T follicular helper cell (primary cell): ENCODE results near the gene NOS1AP.
"Not testable (repeated sequence)": the region's sequence is repeated elsewhere in the genome, so short reads cannot be mapped to it uniquely, and the experiment has no call there.

Source experiments
- DNase-seq: peaks from one replicate; pipeline ENCODE4 v3.0.0-alpha.2; 2020; ENCODE audit warnings: low read depth

Gene NOS1AP

DNA sequence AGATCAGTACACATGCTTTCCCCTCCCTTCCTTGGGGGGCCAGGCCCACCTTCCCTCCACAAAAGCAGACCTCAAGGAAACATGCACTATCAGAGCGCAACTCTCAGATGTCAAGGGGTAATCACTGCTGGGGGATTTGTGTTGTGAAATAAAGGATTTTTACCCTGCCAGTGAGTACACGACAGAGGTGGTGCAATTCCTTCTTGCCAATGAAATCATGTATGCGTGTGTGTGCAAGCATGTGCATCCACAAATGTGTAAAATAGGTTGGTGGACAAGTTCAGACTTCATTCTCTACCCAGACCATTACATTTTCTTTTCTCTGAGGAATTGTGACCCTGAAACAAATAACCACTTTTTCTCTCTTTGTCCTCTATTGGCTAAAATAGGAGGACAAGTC lies 9.8 kb upstream of the NOS1AP start:
- DNase-seq, result no peak

DNA sequence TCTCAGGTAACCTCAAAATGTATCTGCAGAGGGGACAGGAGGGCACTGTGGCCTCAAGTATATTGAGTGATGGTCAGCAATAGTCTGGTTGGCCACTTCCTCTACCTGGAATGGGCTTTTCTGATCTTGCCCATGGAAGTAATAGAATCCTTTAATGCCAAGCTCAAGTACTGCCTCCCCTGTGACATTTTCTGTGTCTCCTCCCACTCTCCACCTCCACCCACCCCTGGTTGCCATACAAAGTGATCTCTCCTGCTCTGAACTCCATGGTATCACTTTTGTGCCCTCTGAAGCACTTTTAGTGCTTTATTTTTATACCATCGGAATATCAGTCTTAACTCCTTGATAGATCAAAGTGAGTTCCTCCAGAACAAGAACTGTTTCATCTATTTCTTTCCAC lies 9.2 kb upstream of the NOS1AP start:
- DNase-seq, result no peak

DNA sequence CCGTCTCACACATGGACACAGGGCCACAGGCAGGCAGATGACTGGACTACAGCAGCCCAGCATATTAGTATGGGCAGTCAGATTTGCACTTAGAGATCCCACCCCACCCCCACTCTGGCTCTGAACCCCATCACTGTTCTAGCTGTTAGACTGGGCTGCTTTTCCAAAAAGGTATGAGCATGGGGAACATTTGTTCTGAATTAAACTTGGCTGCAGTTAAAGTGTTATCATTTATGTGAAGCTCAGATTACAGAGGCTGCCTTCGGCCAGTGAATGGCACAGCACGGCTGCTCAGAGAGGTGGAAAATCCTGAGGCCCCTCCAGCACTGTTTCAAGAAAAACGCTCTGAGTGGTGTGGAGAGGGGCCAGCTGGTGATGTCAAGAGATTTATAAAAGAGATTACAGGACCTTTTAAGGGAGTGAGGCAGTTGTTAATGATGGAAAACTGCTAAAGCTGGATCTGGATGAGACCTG lies 6.9 kb upstream of the NOS1AP start:
- no peak for DNase-seq

DNA sequence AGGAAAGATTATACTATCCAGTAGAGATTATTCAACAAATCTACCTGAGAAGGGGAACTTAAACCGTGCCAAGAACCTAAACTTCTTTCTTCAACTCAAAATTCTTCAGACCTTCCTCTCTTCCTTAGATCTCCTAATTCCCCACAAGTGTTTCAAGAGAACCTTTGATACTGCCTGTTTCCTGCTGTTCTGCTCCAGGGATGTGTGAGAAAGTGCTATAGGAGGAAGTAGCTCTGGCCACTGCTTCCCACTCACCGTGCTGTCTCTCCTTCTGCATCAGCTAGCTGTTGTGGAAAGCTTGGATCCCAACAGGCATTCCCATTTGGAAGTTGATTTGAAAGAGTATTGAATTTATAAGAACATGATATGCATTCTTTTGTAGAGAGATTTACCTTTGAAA lies 4.5 kb upstream of the NOS1AP start:
- no peak for DNase-seq

DNA sequence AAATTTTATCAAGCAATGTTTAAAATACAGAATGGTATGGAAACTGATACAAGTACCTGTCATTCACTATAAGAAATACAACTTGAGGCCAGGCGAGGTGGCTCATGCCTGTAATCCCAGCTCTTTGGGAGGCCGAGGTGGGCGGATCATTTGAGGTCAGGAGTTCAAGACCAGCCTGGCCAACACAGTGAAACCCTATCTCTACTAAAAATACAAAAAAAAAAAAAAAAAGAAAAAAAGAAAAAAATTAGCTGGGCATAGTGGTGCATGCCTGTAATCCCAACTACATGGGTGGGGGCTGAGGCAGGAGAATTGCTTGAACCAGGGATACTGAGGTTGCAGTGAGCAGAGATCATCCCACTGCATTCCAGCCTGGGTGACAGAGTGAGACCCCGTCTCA lies 2.7 kb upstream of the NOS1AP start:
- not testable (repeated sequence) for DNase-seq

DNA sequence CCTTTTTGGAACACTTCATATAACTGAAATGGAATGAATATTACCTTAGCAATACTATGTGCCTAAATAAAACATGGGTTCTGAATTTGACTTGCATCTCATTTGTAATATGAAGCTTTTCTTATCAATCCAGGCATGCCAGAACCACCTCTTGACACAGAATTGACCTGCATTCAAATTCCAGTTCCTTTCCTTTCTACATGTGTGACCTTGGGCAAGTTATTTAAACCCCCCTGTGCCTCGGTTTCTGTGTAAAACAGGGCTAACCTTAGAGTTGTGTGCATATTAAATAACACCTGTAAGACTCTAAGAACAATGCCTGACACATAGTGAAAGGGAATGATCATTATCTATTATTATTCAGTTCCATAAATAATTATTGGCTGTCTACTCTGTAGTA lies 2.0 kb upstream of the NOS1AP start:
- DNase-seq, result no peak

DNA sequence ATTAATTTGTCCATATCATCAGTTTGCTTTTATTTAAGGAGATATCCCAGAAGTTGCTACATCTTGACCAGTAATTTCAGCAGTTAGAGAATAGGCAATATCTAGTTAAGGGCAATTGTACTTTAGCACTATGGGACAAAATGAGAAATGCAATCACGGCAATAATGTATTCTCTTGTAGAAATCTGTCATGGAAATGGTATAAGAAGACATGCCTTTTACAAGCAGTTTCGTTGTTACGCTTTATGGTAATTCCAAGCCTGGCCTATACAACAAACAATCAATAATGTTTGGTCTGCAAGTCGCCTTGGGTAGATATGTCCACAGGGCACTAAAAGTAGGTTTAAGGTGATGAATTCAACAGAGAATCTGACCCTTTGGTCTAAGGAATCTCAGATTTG lies 1.2 kb upstream of the NOS1AP start:
- DNase-seq, result no peak

DNA sequence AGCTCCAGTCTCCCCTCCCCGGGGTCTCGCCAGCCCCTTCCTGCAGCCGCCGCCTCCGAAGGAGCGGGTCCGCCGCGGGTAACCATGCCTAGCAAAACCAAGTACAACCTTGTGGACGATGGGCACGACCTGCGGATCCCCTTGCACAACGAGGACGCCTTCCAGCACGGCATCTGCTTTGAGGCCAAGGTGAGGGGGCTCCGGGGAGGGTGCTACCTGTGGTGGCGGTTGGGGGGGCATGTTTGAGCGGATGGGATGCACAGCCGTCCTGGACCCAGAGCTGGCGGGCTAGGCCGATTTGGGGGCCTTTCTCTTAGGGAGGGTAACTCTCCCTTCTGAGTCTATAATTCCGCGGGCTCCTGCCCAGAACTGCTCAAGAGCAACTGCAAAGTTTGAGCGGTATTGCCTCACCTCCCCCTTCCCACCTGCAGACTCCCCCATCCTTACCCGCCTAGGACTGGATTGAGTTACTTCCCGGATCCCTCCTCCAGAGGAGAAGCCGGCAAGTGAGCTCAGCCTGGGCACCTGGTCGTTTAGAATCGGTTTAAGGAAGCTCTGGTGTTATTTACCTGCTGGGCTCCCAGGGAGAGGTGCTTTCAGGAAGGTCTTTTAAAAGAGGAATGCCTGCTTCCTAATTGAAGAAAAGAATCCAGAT lies 730 bp downstream of the NOS1AP start:
- DNase-seq, result no peak

DNA sequence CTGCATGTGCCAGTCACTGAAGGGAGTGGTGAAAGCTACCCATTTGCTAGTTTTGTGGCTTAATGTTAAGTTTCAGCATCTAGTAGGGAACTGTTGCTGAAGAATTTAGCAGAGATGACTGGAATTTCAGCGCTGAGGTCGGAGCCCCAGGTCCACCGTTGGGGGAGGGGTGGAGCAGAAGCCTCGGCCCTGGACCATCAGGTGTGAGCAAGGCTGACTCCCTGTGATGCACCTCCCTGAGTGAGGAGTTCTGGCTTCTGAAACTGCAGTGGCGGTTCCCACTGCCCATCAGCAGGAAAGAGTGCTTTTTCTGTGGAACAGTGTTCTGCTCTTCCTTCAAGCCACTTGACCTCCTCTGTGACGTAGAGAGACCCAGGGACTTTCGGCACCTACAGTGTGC lies 1.3 kb downstream of the NOS1AP start:
- DNase-seq, result no peak

DNA sequence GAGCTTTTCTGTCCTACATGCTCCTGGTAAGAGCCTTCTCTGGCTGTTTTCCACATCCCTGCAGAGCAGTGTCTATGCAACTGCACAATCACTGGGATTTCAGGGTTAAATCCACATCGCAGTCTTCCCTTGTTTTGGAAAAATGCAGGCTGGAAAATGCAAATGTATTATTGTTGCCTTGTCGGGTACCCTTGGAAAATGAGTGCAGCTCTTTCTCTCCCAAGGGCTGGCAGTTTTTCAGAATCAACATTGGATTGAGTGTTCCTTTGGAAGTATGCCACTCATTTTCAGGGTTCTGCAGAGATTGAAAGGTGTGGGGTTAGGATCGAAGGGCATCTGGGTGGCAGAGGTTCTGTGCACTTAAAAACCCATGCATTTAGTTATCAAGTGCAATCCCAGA lies 3.2 kb downstream of the NOS1AP start:
- DNase-seq, result no peak

DNA sequence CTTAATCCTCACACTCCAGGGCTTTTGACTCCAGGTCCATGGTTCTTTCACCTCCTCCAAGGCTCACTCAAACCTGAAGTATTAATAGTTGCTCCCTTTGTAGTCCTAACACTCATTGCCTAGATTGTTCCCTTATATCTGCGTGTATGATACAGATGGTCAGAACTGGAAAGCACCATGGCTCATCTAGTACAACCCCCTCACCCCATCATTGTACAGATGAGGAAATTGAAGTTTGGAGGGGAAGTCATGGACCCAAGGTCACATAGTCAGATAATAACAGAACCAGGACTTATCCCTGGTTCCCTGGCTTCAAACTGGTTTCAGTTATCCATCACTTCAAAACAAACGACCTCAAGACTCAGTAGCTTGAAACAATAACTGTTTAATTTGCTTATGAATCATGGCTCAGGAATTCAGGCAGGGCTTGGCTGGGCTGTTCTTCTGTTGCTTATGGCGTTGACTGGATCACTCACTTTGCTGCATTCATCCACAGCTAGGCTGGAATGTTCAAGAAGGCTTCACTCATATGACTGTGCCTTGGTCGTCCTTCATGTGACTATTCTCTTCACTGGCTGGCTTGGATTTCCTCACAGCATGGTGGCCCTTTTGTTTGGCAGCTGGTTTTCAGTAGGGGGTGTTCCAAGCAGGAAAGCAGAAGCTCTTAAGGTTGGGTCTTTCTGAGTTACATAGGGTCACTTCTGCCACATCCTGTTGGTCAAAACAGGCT lies 5.0 kb downstream of the NOS1AP start:
- DNase-seq, result no peak

DNA sequence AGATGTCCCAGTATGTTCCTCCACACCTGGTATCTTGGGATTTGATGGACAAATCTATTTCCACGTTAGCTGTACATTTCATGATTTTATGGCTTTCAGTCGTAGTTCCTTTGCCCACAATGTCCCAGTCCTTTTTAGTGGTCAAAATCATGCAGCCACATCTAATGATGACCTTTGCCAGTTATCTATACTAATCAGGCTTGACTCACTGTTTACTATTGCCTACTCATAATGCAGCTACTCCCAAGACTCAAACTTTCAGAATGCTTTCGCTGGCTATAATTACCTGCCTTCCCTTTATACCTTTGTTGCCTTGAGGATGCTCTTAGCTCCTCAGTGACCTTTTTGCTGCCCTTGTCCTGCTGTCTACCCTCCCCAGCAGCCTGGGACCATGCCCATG lies 6.4 kb downstream of the NOS1AP start:
- DNase-seq, result no peak

DNA sequence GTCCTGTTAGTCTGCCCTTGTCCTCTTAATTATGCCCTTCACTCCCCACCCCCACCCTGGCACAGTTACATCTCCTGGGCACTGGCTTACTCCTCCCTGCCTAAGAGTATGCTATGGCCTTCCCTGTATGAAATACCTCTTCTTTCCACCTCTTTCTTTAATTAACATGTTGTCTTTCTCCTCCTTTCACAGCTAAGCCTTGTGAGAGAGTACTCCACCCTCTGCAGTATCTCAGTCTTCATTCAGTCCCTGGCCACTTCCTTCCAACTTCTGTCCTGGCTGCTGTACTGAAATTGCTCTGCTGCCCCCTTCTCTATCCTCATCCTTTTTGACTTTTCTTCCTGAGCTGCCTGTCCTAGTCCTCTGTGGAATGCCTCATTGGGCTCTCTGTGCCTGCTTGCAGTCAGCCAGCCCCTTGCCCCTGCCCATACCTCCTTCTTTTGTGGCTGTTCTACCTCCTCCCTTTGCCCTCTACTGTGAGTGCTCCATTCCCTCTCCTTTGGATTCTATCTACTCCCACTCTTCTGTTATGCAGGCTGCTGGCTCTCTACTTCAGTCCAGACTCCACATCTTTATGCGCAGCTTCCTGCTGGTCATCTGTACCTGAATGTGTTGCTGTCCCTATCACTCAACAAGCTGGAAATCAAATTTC lies 8.3 kb downstream of the NOS1AP start:
- DNase-seq, result no peak

DNA sequence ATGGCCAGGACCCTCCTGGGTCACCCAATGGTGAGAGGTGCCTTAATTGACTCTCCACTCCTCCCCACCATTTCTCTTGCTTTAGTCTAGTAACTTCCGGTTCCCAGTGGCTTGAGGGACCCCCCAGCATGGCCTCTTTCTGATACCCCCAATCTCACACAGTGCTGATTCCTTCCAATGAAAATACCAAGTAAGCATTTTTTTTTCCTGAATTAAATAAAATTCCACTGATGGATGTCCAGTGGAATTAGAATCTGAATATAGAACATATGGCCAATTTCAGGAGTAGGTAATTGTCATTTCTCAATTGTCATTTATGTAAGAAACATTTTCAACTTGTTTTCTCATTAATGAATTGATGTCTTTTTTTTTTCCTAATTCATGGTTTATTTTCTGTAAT lies 9.5 kb downstream of the NOS1AP start:
- no peak for DNase-seq

DNA sequence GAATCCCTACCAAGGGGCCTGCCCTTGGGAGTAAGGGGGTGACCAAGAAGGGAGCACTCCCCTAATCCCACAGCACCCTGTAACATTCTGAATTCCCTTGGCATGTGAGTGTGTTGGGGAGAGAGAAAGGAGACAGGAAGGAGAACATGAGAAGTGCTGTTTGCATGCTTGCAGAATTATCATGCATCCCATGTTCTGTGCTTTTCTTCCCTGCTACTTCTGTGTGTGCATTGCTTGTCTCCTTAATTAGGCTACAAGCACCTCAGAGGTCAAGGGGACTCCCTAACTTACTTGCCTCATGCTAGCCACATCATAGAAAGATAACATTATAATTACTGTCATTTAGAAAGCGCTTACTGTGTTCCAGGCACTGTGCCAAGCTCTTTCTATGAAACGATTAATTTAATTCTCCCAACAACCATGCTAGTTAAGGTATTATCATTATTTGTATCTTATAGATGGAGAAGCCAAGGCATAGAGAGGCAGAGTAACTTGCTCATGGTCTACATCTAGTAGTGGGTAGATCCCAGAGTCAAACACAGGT lies 11.1 kb downstream of the NOS1AP start:
- DNase-seq, result no peak

DNA sequence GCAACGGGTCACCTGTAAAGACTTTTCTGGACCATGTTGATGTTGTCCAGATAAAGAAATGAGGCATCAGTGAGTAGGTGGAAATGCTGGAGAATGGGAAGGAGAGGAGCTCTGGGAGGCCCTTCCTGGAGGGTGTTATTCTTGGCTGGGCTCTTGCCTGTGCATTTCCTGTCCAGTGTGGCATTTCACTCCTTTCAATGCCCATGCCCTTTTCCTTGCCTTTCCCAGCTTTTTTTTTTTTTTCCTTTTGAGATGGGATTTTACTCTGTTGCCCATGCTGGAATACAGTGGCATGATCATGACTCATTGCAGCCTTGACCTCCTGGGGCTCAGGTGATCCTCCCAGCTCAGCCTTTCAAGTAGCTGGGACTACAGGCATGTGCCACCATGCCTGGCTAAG lies 11.8 kb downstream of the NOS1AP start:
- DNase-seq, result no peak

DNA sequence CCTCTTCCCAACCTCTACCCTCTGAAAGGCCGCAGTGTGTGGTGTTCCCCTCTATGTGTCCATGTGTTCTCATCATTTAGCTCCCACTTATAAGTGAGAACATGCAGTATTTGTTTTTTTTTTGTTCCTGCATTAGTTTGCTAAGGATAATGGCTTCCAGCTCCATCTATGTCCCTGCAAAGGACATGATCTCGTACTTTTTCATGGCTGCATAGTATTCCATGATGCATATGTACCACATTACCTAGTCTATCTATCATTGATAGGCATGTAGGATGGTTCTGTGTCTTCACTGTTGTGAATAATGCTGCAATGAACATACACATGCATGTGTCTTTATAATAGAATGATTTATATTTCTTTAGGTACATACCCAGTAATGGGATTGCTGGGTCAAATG lies 12.6 kb downstream of the NOS1AP start:
- not testable (repeated sequence) for DNase-seq

DNA sequence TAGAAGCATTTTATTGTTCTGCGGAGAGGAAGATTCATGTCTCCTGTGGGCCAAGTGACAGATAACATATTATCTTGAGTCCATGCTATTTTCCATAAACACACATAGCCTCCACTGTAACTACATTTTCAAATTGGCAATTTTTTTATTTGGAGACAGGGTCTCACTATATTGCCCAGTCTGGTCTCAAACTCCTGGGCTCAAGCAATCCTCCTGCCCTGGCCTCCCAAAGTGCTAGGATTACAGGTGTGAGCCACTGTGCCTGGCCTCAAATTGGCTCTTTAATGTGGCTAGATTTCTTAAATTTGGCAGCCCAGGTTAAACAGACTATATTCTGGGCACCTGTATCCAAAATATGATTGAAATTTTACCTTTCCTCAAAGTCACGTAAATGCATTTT lies 13.8 kb downstream of the NOS1AP start:
- no peak for DNase-seq

DNA sequence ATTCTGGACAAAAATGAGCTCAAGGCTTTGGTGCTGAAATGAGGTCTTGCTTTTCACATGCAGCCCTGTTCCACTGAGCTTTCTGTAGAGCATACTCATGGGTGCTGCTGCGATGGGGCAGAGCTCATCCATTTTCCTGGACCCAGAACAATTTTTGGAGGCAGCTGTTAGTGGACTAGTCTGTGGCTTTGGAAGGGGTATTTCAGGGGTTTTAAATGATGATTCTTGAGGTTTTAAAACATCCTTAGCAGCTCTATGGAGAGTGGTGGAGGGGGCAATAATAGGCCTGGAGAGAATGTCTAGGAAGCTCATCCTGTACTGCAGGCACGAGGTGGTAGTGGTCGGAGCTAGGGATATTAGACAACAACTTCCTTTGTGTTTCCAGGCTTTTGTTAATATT lies 16.5 kb downstream of the NOS1AP start:
- no peak for DNase-seq

DNA sequence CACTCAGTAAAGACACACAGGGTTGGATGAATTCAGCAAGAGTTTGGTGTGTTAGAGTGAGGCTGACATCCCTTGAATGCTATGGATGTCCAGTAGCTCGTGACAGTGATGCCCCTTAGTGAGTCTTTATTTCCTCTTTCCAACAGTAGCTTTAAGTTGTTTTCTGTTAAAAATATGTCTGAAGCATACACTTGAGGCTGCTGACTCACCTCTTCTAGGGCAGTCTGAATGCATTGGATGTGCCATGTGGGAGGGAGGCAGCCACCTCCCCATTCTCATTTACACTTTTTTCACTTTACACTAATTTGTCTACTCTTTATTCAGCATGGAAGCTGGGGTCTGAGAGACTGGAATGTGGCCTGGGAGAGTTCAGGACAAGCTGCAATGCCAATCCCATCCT lies 17.6 kb downstream of the NOS1AP start:
- no peak for DNase-seq

DNA sequence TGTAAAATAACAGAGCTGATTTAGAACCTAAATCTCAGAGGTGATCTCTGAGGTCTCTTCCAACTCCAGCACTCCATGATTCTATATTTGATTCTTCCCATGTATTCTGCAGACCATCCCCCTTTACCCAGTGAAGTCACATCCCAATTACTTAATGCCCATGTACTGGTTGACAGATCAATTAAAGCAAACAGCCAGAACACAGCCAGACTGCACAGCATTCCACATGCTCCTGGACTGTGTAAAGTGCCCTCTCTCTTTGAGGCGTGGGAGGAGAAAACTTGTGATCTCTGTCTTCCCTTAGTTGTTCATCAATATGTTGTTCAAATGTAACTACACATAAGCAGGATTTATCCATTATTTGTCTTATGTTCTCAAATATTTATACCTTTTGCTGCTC lies 18.1 kb downstream of the NOS1AP start:
- no peak for DNase-seq

DNA sequence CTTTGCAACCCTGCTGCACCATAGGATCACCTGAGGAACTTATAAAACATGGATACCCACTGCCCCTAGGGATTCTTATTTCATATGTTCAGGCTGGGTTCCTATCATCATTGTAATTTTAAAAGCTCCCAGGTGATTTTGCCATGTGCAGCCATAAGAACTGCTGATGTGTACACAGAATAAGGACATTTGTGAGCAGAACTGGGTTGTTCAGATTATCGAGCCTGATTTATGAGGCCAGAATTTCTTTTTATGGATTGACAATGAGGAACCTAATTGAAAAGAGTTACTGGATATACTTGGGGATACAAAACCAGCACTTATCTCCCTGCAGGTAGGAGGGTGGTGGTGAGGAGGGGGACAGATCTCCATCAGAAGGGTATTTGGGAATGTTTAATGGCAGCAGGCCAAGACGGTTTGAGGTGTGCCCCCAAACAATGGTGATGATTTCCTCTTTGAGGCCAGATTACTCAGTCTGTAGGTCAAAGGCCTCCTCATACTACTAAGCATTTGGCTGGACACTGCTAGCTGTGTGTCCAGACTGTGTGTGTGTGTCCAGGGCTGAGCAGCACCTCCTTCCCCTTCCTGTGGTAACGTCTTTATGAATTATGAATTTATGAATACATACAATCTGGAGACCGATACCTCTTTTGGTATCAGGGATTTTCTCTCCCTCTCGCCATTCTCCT lies 18.9 kb downstream of the NOS1AP start:
- no peak for DNase-seq
